Hepatocyte (in vitro differentiated cells): ENCODE results near the gene RABAC1. TPM values are rescaled to one million over a fixed set of nuclear protein-coding genes. Genes with fewer than 3 reads are reported as not detected.

Experiments used
- DNase-seq: peaks from one replicate; pipeline ENCODE4 v3.0.0-alpha.2; 2016; ENCODE audit warnings: low spot score
- H2AFZ ChIP-seq: fragments of 200-600 bp; sonication (generic); 2 replicates; pipeline ENCODE4 v1.6.0; 2016; ENCODE audit warnings: antibody characterized with exemption, mild to moderate bottlenecking
- H3K27ac ChIP-seq: fragments of 200-600 bp; sonication (generic); 2 replicates; pipeline ENCODE4 v1.5.1; 2016; ENCODE audit warnings: mild to moderate bottlenecking
- H3K27me3 ChIP-seq: fragments of 200-600 bp; sonication (generic); 2 replicates; pipeline ENCODE4 v1.6.1; 2016
- H3K36me3 ChIP-seq: fragments of 200-600 bp; sonication (generic); replicated peaks from 2 replicates; pipeline ENCODE4 v1.5.1; 2016; ENCODE audit warnings: low read depth; ENCODE audit not compliant: insufficient read depth
- H3K4me1 ChIP-seq: fragments of 200-600 bp; sonication (generic); 2 replicates; pipeline ENCODE4 v1.5.1; 2016; ENCODE audit warnings: mild to moderate bottlenecking, moderate library complexity; ENCODE audit not compliant: insufficient read depth
- H3K4me2 ChIP-seq: fragments of 200-600 bp; sonication (generic); 2 replicates; pipeline ENCODE4 v1.6.0; 2016
- H3K4me3 ChIP-seq: fragments of 200-600 bp; sonication (generic); 2 replicates; pipeline ENCODE4 v1.5.1; 2016; ENCODE audit warnings: mild to moderate bottlenecking
- H3K79me2 ChIP-seq: fragments of 200-600 bp; sonication (generic); 2 replicates; pipeline ENCODE4 v1.6.0; 2017; ENCODE audit warnings: mild to moderate bottlenecking
- H3K9me2 ChIP-seq: fragments of 200-600 bp; sonication (generic); replicated peaks from 2 replicates; pipeline ENCODE4 v1.6.0; 2017; ENCODE audit warnings: mild to moderate bottlenecking; ENCODE audit not compliant: insufficient read depth
- H3K9me3 ChIP-seq: fragments of 200-600 bp; sonication (generic); 2 replicates; pipeline ENCODE4 v1.5.1; 2016; ENCODE audit warnings: low read depth, mild to moderate bottlenecking
- H4K20me1 ChIP-seq: fragments of 200-600 bp; sonication (generic); 2 replicates; pipeline ENCODE4 v1.6.0; 2016; ENCODE audit warnings: mild to moderate bottlenecking; ENCODE audit not compliant: insufficient read depth, poor library complexity, severe bottlenecking
- EZH2 ChIP-seq: fragments of 200-600 bp; sonication (generic); IDR thresholded peaks from 2 replicates; pipeline ENCODE4 v1.6.1; 2016; ENCODE audit warnings: antibody characterized with exemption, mild to moderate bottlenecking, borderline replicate concordance
- EZH2phosphoT487 ChIP-seq: fragments of 200-600 bp; sonication (generic); IDR thresholded peaks from one replicate; pipeline ENCODE4 v1.6.1; 2018; ENCODE audit warnings: antibody characterized with exemption, mild to moderate bottlenecking, low read depth, moderate library complexity; ENCODE audit not compliant: unreplicated experiment, severe bottlenecking
- WGBS: methylation state at CpG from one replicate; pipeline ENCODE4 v1.1.6; 2016; ENCODE audit warnings: low lambda C conversion rate; ENCODE audit errors: missing lambda C conversion rate; 5-methylcytosine and 5-hydroxymethylcytosine counted together
- polyA plus RNA-seq: library from polyadenylated mRNA; unstranded; fragments of >200 nt; fragmentation: Nextera tagmentation; extraction: Ambion mirVana; gene quantifications from 2 replicates; pipeline ENCODE4 v1.2.1, GENCODE V29; 2016
- total RNA-seq: library from RNA; depleted of rRNA; stranded (reverse); fragments of >200 nt; gene quantifications from 2 replicates; pipeline ENCODE4 v1.2.3, GENCODE V29; 2014
- TF ChIP-seq, protein P1 (sequence below): fragments of 200-600 bp; sonication (generic); IDR thresholded peaks from 2 replicates; pipeline ENCODE4 v1.5.1; 2016; ENCODE audit warnings: antibody characterized with exemption, mild to moderate bottlenecking; ENCODE audit not compliant: poor library complexity

The RABAC1 gene
- total and polyA plus RNA-seq, 2 experiments from 2014 or later: 203 to 395 TPM

DNA sequence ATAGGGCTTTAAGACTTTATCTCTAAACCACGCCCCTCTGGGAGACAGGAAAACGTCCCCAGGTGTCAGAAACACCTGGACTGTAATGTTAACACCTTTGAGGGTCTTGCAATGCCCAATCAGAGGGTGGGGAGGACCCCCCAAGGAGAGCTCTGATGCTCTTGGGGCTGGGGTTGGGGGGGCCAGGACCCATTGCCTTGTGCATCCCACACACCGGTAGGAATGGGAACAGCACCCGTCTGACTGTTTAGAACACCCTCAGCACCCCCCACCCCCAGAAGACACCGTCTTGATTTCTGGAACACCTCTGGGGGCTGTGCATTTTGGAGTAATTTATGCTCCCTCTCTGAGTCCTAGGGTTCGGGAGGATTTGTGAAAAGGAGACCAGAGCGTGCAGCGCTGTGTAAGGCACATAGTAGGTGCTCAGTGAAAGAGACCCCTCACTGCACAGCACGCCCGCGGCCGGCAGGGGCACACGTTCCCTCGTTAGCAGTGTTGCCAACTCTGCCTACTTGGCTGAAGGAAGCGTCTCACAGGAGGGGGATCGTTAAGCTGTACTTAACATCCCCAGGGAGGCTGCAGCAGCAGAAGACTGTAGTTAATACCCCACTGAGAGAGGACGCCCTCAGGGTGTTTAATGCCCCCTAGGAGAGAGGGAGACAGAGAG lies 28.1 kb downstream of the RABAC1 start:
- Histone ChIP-seq H3K27me3 (peaks cover 89% of the 10 kb centered on the region), H3K36me3 (no peaks in the 10 kb centered on the region), H3K9me3 (no peaks in the 10 kb centered on the region), H3K27ac (no peak overlapping the region), H4K20me1 (no peaks in the 10 kb centered on the region), H3K79me2 (no peaks in the 10 kb centered on the region), H3K4me3 (no peak overlapping the region), H3K4me2 (no peak overlapping the region), H3K4me1 (peaks cover 11% of the 10 kb centered on the region), H2AFZ (no peak overlapping the region), H3K9me2 (no peaks in the 10 kb centered on the region)
- no peak for DNase-seq
- TF ChIP-seq, protein P1, sequence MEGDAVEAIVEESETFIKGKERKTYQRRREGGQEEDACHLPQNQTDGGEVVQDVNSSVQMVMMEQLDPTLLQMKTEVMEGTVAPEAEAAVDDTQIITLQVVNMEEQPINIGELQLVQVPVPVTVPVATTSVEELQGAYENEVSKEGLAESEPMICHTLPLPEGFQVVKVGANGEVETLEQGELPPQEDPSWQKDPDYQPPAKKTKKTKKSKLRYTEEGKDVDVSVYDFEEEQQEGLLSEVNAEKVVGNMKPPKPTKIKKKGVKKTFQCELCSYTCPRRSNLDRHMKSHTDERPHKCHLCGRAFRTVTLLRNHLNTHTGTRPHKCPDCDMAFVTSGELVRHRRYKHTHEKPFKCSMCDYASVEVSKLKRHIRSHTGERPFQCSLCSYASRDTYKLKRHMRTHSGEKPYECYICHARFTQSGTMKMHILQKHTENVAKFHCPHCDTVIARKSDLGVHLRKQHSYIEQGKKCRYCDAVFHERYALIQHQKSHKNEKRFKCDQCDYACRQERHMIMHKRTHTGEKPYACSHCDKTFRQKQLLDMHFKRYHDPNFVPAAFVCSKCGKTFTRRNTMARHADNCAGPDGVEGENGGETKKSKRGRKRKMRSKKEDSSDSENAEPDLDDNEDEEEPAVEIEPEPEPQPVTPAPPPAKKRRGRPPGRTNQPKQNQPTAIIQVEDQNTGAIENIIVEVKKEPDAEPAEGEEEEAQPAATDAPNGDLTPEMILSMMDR: peak; percentile 30
- no peak for TF ChIP-seq EZH2phosphoT487
- 6% methylated on average over 17 of the region's 17 CpGs for WGBS

DNA sequence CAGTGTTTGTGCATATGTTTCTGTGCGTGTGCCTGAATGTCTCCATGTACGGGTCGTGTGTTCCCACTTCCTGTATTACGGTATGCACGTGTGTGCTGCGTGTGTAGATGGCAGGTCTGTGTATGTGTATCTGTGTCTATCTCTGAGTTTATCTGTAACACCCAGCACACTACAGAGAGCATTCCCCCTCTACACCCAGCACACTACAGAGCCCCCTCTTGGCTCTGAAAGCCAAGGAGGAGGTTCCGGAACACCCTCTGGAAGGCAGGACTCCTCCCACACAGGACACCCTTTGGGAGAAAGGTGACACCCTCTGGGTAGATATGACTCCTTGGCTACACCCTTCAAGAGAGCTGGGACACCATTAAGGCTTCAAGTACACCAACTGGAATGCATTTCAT lies 28.8 kb downstream of the RABAC1 start:
- no peaks in the 10 kb centered on the region for H3K36me3 ChIP-seq
- no peak overlapping the region for H2AFZ ChIP-seq
- no peaks in the 10 kb centered on the region for H3K9me3 ChIP-seq
- H3K4me2 ChIP-seq: no peak overlapping the region
- peaks cover 11% of the 10 kb centered on the region for H3K4me1 ChIP-seq
- H3K79me2 ChIP-seq: no peaks in the 10 kb centered on the region
- DNase-seq: no peak
- H3K27ac ChIP-seq: no peak overlapping the region
- H3K4me3 ChIP-seq: no peak overlapping the region
- no peak for TF ChIP-seq EZH2
- H4K20me1 ChIP-seq: no peaks in the 10 kb centered on the region
- 45% methylated on average over 7 of the region's 7 CpGs for WGBS
- H3K27me3 ChIP-seq: peaks cover 92% of the 10 kb centered on the region
- H3K9me2 ChIP-seq: no peaks in the 10 kb centered on the region

DNA sequence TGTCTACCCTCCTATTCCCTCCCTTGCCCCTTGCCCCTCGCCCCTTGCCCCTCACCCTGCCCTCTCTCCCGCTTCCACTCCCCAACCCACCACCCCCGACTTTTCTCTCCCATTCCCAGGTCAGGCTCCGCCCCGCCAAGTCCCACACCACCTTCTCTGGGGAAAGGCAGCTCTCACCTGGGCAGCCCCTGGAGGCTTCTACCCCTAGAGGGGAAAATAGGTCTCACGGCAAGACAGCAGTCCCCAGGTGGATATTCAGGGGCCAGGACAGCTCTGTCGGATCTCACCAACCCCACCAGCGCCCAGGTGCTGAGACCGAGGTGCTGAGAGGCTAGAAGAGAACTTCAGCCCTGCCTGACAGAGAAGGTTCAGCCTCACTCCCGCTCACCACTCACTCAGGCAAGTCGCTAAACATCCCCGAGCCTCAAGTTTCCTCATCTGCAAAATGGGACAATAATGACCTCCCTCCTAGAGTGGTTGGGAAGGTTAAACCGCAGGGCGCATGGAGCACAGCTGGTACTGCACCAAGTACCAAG lies 29.5 kb downstream of the RABAC1 start:
- H3K27ac ChIP-seq: no peak overlapping the region
- no peaks in the 10 kb centered on the region for H3K9me3 ChIP-seq
- H3K9me2 ChIP-seq: no peaks in the 10 kb centered on the region
- H3K79me2 ChIP-seq: no peaks in the 10 kb centered on the region
- H2AFZ ChIP-seq: no peak overlapping the region
- WGBS: 30% methylated on average over 12 of the region's 14 CpGs
- TF ChIP-seq, protein P1: no peak
- TF ChIP-seq EZH2phosphoT487: no peak
- peak; percentile 54 for TF ChIP-seq EZH2
- DNase-seq: no peak
- no peak overlapping the region for H3K4me3 ChIP-seq
- no peak overlapping the region for H3K4me2 ChIP-seq
- H3K4me1 ChIP-seq: peaks cover 11% of the 10 kb centered on the region
- H3K27me3 ChIP-seq: peaks cover 94% of the 10 kb centered on the region
- H4K20me1 ChIP-seq: no peaks in the 10 kb centered on the region
- no peaks in the 10 kb centered on the region for H3K36me3 ChIP-seq

DNA sequence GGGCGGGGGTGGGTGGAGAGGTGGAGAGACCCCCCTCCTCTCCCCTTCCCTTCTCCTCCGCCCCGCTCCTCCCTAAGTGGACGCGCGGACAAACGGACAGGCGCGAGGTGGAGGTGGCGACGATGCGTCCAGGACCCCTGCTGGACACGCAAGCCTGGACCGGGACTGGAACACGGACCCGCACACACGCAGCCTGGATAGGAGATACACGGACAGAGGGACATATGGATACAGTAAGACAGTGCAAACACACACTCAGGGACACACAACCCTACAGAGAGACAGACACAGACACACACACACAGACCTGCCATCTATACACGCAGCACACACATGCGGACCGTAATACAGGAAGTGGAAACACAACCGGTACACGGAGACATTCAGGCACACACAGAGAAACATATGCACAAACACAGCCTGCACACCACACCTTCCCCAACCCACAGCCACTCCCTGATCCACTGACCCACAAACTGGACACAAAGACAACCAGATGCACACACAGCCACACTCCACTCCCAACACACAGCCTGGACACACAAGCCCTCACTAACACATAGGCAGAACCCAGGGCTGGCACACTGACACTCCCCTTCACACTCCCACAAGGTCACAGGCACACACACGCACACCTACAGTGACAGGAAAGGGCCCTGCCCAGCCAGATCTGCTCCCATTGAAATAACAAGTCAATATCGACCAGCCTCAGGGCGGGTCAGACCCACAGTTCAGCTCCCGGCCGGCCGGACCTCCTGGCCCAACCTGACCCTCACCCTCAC lies 30.2 kb downstream of the RABAC1 start:
- DNase-seq: no peak
- Histone ChIP-seq H3K4me2 (peak overlapping the region; percentile 100), H3K79me2 (no peaks in the 10 kb centered on the region), H3K9me2 (no peaks in the 10 kb centered on the region), H3K4me3 (peak overlapping the region; percentile 70), H3K36me3 (no peaks in the 10 kb centered on the region), H3K27ac (no peak overlapping the region), H3K27me3 (peaks cover 96% of the 10 kb centered on the region), H2AFZ (peak overlapping the region; percentile 15), H4K20me1 (no peaks in the 10 kb centered on the region), H3K9me3 (no peaks in the 10 kb centered on the region), H3K4me1 (peaks cover 11% of the 10 kb centered on the region)
- 6% methylated on average over 12 of the region's 29 CpGs for WGBS
- TF ChIP-seq, protein P1: no peak
- TF ChIP-seq EZH2phosphoT487 (no peak), EZH2 (no peak)
